T-cell (primary cell): ENCODE data around the gene COX6B2. TPM values are rescaled to one million over a fixed set of nuclear protein-coding genes. Genes with fewer than 3 reads are reported as not detected.

Experiments used
- ATAC-seq, 4 experiments: fragments of 200-7000 bp in 3 of 4; fragments of 150-1000 bp in 1 of 4; cut with Tn5 transposase; replicated peaks in 1 of 4; 1 replicate in 3 of 4; 2 replicates in 1 of 4; pipeline ENCODE4 v1.10.0; 2021; ENCODE audit warnings: moderate library complexity in 3 of 4, mild to moderate bottlenecking in 2 of 4, moderate number of reproducible peaks in 1 of 4
- CTCF ChIA-PET, 2 donors: fragments of 300-600 bp; sonication (Branson Sonifier 250); formaldehyde crosslinking; loops; one replicate each; lab custom pipeline; 2022; ENCODE audit warnings: antibody characterized with exemption in 2 of 2; lab: Charles Lee
- POLR2A ChIA-PET, 2 donors: fragments of 300-600 bp; sonication (Branson Sonifier 250); formaldehyde crosslinking; loops; one replicate each; lab custom pipeline; 2022; ENCODE audit warnings: antibody characterized with exemption in 2 of 2; lab: Charles Lee
- DNase-seq, 35 experiments: peaks; one replicate each; pipeline versions ENCODE4 v3.0.0 to v3.0.0-alpha.2; 2013 to 2023
- H3K27ac ChIP-seq: one replicate; pipeline ENCODE4 v1.5.1; 2013; ENCODE audit warnings: low read length
- H3K27me3 ChIP-seq, 2 experiments: replicated peaks in 1 of 2; 1 replicate in 1 of 2; 2 replicates in 1 of 2; pipeline versions ENCODE4 v1.6.1 to v1.7.0; 2013; ENCODE audit warnings: low read length in 1 of 2, mixed read lengths in 1 of 2; ENCODE audit not compliant: control insufficient read depth in 2 of 2, insufficient read depth in 2 of 2; ENCODE audit errors: extremely low read depth in 1 of 2
- H3K36me3 ChIP-seq, 2 donors: 1 replicate in 1 of 2; 2 replicates in 1 of 2; pipeline versions ENCODE4 v1.6.1 to v1.7.0; 2013; ENCODE audit warnings: low read length in 1 of 2; ENCODE audit not compliant: control insufficient read depth in 2 of 2, insufficient read depth in 1 of 2; ENCODE audit errors: extremely low read depth in 1 of 2
- H3K4me1 ChIP-seq, 2 experiments: 1 replicate in 1 of 2; 2 replicates in 1 of 2; pipeline versions ENCODE4 v1.6.1 to v1.7.0; 2013; ENCODE audit warnings: low read length in 2 of 2, mixed read lengths in 1 of 2; ENCODE audit not compliant: insufficient read depth in 2 of 2, control insufficient read depth in 1 of 2; ENCODE audit errors: extremely low read depth in 1 of 2
- H3K4me3 ChIP-seq, 2 donors: 1 replicate in 1 of 2; 2 replicates in 1 of 2; pipeline versions ENCODE4 v1.5.1 to v1.7.0; 2013; ENCODE audit warnings: mild to moderate bottlenecking in 2 of 2, low read length in 1 of 2, moderate library complexity in 1 of 2; ENCODE audit not compliant: control insufficient read depth in 1 of 2; ENCODE audit errors: extremely low read depth in 1 of 2
- H3K9me3 ChIP-seq: 2 replicates; pipeline ENCODE4 v1.7.0; 2013
- H3K27ac Mint-ChIP-seq, 2 donors: one replicate each; pipeline ENCODE4 v1.8.0; 2020 to 2021; ENCODE audit warnings: mild to moderate bottlenecking in 2 of 2, mixed read lengths in 2 of 2
- H3K27me3 Mint-ChIP-seq, 2 donors: one replicate each; pipeline ENCODE4 v1.8.0; 2021 to 2022; ENCODE audit warnings: mixed read lengths in 2 of 2
- H3K36me3 Mint-ChIP-seq: one replicate; pipeline ENCODE4 v1.8.0; 2021; ENCODE audit warnings: mixed read lengths
- H3K4me1 Mint-ChIP-seq, 3 donors: one replicate each; pipeline ENCODE4 v1.8.0; 2020 to 2022; ENCODE audit warnings: mixed read lengths in 3 of 3, mild to moderate bottlenecking in 1 of 3
- H3K4me3 Mint-ChIP-seq, 3 donors: one replicate each; pipeline ENCODE4 v1.8.0; 2020 to 2022; ENCODE audit warnings: mild to moderate bottlenecking in 3 of 3, mixed read lengths in 3 of 3, moderate library complexity in 3 of 3
- H3K9me3 Mint-ChIP-seq, 3 donors: one replicate each; pipeline ENCODE4 v1.8.0; 2020 to 2022; ENCODE audit warnings: mixed read lengths in 3 of 3
- WGBS: methylation state at CpG from one replicate; pipeline ENCODE4 v1.1.5; 2013; ENCODE audit warnings: missing lambda C conversion rate; ENCODE audit not compliant: insufficient coverage; 5-methylcytosine and 5-hydroxymethylcytosine counted together
- total RNA-seq, 35 experiments: library from RNA in 6 of 35; stranded (reverse) in 6 of 35; fragments of 120-200 nt in 1 of 35; gene quantifications; one replicate each; pipeline versions ENCODE4 v1.2.1 to v1.2.4 and lab custom pipeline; 2013 to 2026

Gene COX6B2
- total RNA-seq, 5 donors from 2014 or later (not counting 1 experiment from before 2014, with no cell fraction given), result 0.12 to 0.51 TPM; not detected in 3

GRCh38 chr19:55369653-55370304, 15.3 kb upstream of the COX6B2 start:
- no peaks in the 10 kb centered on the region for H3K36me3 Mint-ChIP-seq
- Histone ChIP-seq H3K36me3 (no peaks in the 10 kb centered on the region), H3K4me3 (peak overlapping the region; percentile 17 to 56), H3K9me3 (no peaks in the 10 kb centered on the region), H3K27me3 (peaks cover 4 to 91% of the 10 kb centered on the region in 2 experiments), H3K27ac (no peak overlapping the region), H3K4me1 (peaks cover 0 to 18% of the 10 kb centered on the region in 2 experiments)
- H3K9me3 Mint-ChIP-seq, result no peaks in the 10 kb centered on the region
- WGBS, result 2% methylated on average over 45 of the region's 59 CpGs
- peak overlapping the region; percentile 59 to 81 (median 65) for H3K4me3 Mint-ChIP-seq
- ATAC-seq (peak; percentile 59 to 72 (median 70)), DNase-seq (peak in 10 of 35 experiments; percentile 18 to 50 (median 31))
- POLR2A ChIA-PET, result no interaction called here
- H3K27ac Mint-ChIP-seq, result peak overlapping the region in 1 of 2 donors; percentile 39
- peaks cover 27 to 45% of the 10 kb centered on the region in 2 donors for H3K27me3 Mint-ChIP-seq
- CTCF ChIA-PET, result no interaction called here
- H3K4me1 Mint-ChIP-seq, result peaks cover 9 to 16% (median 14%) of the 10 kb centered on the region in 3 donors

GRCh38 chr19:55368701-55369563, 14.4 kb upstream of the COX6B2 start:
- ATAC-seq (peak in 3 of 4 experiments; percentile 31 to 54 (median 37)), DNase-seq (no peak)
- POLR2A ChIA-PET, result interaction anchor here in 1 of 2 donors (0.6 kb wide), 1 partner anchor 36 kb away, joined by 3 read pairs; no protein-coding TSS in a partner anchor
- Mint-ChIP-seq H3K27me3 (peaks cover 26 to 44% of the 10 kb centered on the region in 2 donors), H3K9me3 (no peaks in the 10 kb centered on the region), H3K36me3 (no peaks in the 10 kb centered on the region), H3K4me1 (peaks cover 9 to 16% (median 14%) of the 10 kb centered on the region in 3 donors), H3K27ac (no peak overlapping the region), H3K4me3 (peak overlapping the region in 1 of 3 donors; percentile 46)
- Histone ChIP-seq H3K27ac (no peak overlapping the region), H3K9me3 (no peaks in the 10 kb centered on the region), H3K4me1 (peaks cover 0 to 18% of the 10 kb centered on the region in 2 experiments), H3K27me3 (peaks cover 4 to 82% of the 10 kb centered on the region in 2 experiments), H3K36me3 (no peaks in the 10 kb centered on the region), H3K4me3 (no peak overlapping the region)
- WGBS, result 18% methylated on average over 45 of the region's 54 CpGs
- CTCF ChIA-PET, result interaction anchor here in 1 of 2 donors (0.6 kb wide), 1 partner anchor 93 kb away, joined by 3 read pairs; no protein-coding TSS in a partner anchor

DNA sequence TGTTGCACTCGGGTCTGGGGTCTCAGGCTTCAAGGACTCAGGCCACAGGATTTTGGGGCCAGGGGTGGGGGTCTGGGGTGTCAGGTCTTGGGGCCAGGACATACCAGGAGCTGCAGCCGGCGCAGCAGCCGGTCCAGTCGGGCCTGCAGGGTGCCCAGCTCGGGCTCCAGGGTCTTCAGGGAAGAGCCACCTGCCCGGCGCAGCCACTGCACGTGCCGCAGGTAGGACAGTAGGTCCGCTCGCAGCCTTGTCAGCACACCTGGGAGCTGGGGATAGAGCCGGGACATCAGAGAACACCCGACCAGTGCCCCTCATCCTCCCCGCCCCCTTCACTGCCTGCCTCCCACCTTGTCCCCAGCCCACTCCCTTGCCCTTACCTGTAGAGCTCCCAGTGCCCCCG, 13.6 kb upstream of the COX6B2 start:
- H3K9me3 Mint-ChIP-seq, result no peaks in the 10 kb centered on the region
- H3K27ac Mint-ChIP-seq, result no peak overlapping the region
- H3K27me3 ChIP-seq, result peaks cover 4 to 75% of the 10 kb centered on the region in 2 experiments
- H3K27ac ChIP-seq, result no peak overlapping the region
- peaks cover 6 to 14% (median 12%) of the 10 kb centered on the region in 3 donors for H3K4me1 Mint-ChIP-seq
- H3K4me1 ChIP-seq, result peaks cover 0 to 18% of the 10 kb centered on the region in 2 experiments
- ChIA-PET CTCF (interaction anchor here in 1 of 2 donors (0.6 kb wide), 1 partner anchor 92 kb away, joined by 3 read pairs; no protein-coding TSS in a partner anchor), POLR2A (interaction anchor here in 1 of 2 donors (0.6 kb wide), 1 partner anchor 35 kb away, joined by 3 read pairs; no protein-coding TSS in a partner anchor)
- H3K36me3 ChIP-seq, result no peaks in the 10 kb centered on the region
- no peaks in the 10 kb centered on the region for H3K36me3 Mint-ChIP-seq
- H3K9me3 ChIP-seq, result no peaks in the 10 kb centered on the region
- H3K4me3 ChIP-seq, result no peak overlapping the region
- H3K27me3 Mint-ChIP-seq, result peaks cover 21 to 39% of the 10 kb centered on the region in 2 donors
- 91% methylated on average over 10 of the region's 16 CpGs for WGBS
- DNase-seq, result no peak
- peak overlapping the region in 1 of 3 donors; percentile 46 for H3K4me3 Mint-ChIP-seq
- ATAC-seq, result no peak

DNA sequence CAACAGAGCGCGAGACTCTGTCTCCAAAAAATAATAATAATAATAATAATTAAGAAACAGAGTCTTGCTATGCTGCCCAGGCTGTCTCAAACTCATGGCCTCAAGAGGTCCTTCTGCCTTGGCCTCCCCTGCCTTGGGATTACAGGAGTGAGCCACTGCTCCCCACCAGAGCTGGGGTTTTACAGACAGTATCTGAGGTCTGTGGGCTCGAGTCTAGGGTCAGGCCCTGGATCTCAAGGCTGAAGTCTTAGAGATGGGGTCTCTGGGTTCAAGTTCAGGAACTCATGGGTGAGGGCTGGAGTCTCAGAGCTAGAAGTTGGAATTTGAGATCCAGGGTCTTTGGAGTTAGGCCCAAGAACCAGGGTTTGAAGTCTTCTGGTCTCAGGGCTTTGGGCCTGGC, 12.3 kb upstream of the COX6B2 start:
- H3K4me1 Mint-ChIP-seq, result peaks cover 4 to 14% (median 10%) of the 10 kb centered on the region in 3 donors
- 50% methylated on average over 1 of the region's 3 CpGs for WGBS
- no peak for ATAC-seq
- no peak overlapping the region for H3K4me3 ChIP-seq
- CTCF ChIA-PET, result no interaction called here
- H3K36me3 ChIP-seq, result no peaks in the 10 kb centered on the region
- POLR2A ChIA-PET, result interaction anchor here in 1 of 2 donors (0.5 kb wide), 1 partner anchor 80 kb away, joined by 3 read pairs; no protein-coding TSS in a partner anchor
- DNase-seq, result no peak
- H3K4me3 Mint-ChIP-seq, result peak overlapping the region in 1 of 3 donors; percentile 9
- H3K27me3 Mint-ChIP-seq, result peaks cover 16 to 31% of the 10 kb centered on the region in 2 donors
- H3K36me3 Mint-ChIP-seq, result no peaks in the 10 kb centered on the region
- peaks cover 0 to 71% of the 10 kb centered on the region in 2 experiments for H3K27me3 ChIP-seq
- H3K9me3 Mint-ChIP-seq, result no peaks in the 10 kb centered on the region
- peaks cover 0 to 18% of the 10 kb centered on the region in 2 experiments for H3K4me1 ChIP-seq
- no peaks in the 10 kb centered on the region for H3K9me3 ChIP-seq
- no peak overlapping the region for H3K27ac Mint-ChIP-seq
- no peak overlapping the region for H3K27ac ChIP-seq

DNA sequence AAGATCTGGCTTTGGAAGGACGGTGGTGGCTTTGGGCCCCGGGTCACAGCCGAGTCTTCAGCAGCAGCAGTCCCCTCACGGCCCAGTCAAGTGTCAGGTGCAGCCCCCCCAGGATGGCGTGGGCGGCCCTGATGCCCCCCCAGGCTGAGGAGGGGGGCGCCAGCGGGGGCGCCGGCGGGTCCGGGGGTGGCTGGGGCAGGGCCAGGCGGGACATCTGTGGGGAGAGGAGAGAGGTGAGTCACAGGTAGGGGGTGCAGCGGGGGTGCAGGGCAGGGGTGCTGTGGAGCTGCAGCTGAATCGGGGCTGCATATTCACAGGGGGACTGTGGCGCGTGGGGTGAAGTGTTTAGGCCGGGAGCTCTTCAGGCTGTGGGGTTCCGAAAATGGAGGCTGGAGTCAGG, 11.4 kb upstream of the COX6B2 start:
- Histone ChIP-seq H3K36me3 (no peaks in the 10 kb centered on the region), H3K9me3 (no peaks in the 10 kb centered on the region), H3K4me1 (peaks cover 0 to 18% of the 10 kb centered on the region in 2 experiments), H3K27ac (no peak overlapping the region), H3K27me3 (peaks cover 0 to 67% of the 10 kb centered on the region in 2 experiments), H3K4me3 (no peak overlapping the region)
- H3K36me3 Mint-ChIP-seq, result no peaks in the 10 kb centered on the region
- DNase-seq (no peak), ATAC-seq (no peak)
- H3K9me3 Mint-ChIP-seq, result no peaks in the 10 kb centered on the region
- H3K27ac Mint-ChIP-seq, result no peak overlapping the region
- CTCF ChIA-PET, result no interaction called here
- POLR2A ChIA-PET, result no interaction called here
- peaks cover 4 to 12% (median 10%) of the 10 kb centered on the region in 3 donors for H3K4me1 Mint-ChIP-seq
- peaks cover 10 to 23% of the 10 kb centered on the region in 2 donors for H3K27me3 Mint-ChIP-seq
- no peak overlapping the region for H3K4me3 Mint-ChIP-seq
- 68% methylated on average over 19 of the region's 19 CpGs for WGBS

DNA sequence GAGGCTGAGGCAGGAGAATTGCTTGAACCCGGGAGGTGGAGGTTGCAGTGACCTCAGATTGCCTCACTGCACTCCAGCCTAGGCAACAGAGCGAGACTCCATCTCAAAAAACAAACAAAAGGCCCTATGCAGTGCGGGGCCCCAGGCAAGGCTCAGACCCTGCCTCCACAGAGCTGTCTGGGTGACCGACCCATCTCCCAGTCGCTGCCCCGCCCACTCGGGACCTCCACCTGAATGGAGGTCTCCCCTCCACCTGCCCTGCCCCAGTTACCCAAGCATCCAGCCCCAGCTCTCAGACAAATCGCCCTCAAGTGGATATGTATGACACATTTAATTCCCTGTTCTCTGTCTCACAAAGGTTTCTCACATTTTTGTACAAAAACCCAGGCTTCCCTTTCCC, 10.7 kb upstream of the COX6B2 start:
- no peak overlapping the region for H3K4me3 ChIP-seq
- H3K9me3 Mint-ChIP-seq, result no peaks in the 10 kb centered on the region
- no peak overlapping the region for H3K27ac ChIP-seq
- 89% methylated on average over 7 of the region's 8 CpGs for WGBS
- H3K27me3 ChIP-seq, result peaks cover 0 to 63% of the 10 kb centered on the region in 2 experiments
- no peaks in the 10 kb centered on the region for H3K36me3 Mint-ChIP-seq
- ChIA-PET CTCF (no interaction called here), POLR2A (no interaction called here)
- H3K27ac Mint-ChIP-seq, result no peak overlapping the region
- ATAC-seq (no peak), DNase-seq (no peak)
- H3K4me3 Mint-ChIP-seq, result no peak overlapping the region
- H3K36me3 ChIP-seq, result no peaks in the 10 kb centered on the region
- H3K4me1 Mint-ChIP-seq, result peaks cover 4 to 6% (median 5%) of the 10 kb centered on the region in 3 donors
- peaks cover 0 to 16% of the 10 kb centered on the region in 2 experiments for H3K4me1 ChIP-seq
- H3K27me3 Mint-ChIP-seq, result peaks cover 4 to 17% of the 10 kb centered on the region in 2 donors
- no peaks in the 10 kb centered on the region for H3K9me3 ChIP-seq
